Astrocyte (in vitro differentiated cells and primary cell): ENCODE results near the gene CIDEB.

Experiments used
- EZH2 ChIP-seq: IDR thresholded peaks from 2 replicates; pipeline ENCODE4 v1.6.1; 2012; ENCODE audit warnings: mild to moderate bottlenecking, low read length, inconsistent platforms; ENCODE audit not compliant: insufficient read depth
- TF ChIP-seq, protein P1 (sequence below): IDR thresholded peaks from 2 replicates; pipeline ENCODE4 v1.5.1; 2011; ENCODE audit warnings: low read depth, mild to moderate bottlenecking, inconsistent platforms, low read length, moderate library complexity; ENCODE audit not compliant: insufficient read depth

DNA sequence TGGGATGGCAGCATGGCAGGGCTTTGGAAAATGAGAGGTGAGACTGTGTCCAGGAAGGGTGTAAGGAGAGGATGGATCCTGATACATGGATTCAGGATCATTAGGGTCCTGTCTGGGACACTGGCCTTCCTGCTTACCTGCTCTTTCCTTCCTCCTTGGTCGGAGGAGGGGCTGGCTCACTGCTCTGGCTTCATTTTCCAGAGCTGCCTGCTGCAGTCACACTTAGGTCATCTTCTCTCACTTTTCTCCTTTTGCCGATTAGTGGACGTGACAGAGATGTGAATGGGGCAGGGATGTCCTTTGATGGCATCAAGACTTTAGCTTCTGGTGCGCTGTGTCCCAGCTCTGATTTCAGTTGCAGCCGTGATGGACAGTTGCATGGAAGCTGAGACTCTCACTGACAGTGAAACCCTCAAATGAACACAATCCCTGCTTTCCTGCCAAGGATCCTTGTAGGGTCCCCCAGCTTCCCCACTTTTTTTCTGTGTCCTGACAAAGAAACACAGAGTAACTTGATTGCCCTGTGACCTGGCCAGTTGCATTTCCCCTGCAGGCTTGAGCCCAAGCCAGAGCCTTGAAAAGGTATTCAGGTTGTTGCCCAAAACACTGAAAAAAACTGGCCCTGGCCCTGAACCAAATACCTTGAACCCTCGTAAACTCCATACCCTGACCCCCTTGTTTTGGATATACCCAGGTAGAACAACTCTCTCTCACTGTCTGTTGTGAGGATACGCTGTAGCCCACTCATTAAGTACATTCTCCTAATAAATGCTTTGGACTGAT, 756 bp upstream of the CIDEB start:
- TF ChIP-seq, protein P1, sequence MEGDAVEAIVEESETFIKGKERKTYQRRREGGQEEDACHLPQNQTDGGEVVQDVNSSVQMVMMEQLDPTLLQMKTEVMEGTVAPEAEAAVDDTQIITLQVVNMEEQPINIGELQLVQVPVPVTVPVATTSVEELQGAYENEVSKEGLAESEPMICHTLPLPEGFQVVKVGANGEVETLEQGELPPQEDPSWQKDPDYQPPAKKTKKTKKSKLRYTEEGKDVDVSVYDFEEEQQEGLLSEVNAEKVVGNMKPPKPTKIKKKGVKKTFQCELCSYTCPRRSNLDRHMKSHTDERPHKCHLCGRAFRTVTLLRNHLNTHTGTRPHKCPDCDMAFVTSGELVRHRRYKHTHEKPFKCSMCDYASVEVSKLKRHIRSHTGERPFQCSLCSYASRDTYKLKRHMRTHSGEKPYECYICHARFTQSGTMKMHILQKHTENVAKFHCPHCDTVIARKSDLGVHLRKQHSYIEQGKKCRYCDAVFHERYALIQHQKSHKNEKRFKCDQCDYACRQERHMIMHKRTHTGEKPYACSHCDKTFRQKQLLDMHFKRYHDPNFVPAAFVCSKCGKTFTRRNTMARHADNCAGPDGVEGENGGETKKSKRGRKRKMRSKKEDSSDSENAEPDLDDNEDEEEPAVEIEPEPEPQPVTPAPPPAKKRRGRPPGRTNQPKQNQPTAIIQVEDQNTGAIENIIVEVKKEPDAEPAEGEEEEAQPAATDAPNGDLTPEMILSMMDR: no peak
- no peak for TF ChIP-seq EZH2
